HL-60/S4 treated with retinoic acid at 250 ng/mL for 4 days and 3 days (cell line): Measurements from ENCODE around the gene KLF2.
"Not testable (repeated sequence)": the region's sequence is repeated elsewhere in the genome, so short reads cannot be mapped to it uniquely, and the experiment has no call there.

ENCODE experiments used
- in situ Hi-C: fragments of 300-500 bp; cut with MboI; formaldehyde crosslinking; loops from 2 replicates; pipeline ENCODE4 v1.7.0; 2022; ENCODE audit warnings: low sequenced_read_pairs

KLF2 gene

GRCh38 chr19:16324384-16325160 lies at the start of gene KLF2:
TSS of gene KLF2 (plus strand) at chr19:16324826. CDS start at chr19:16324924, 98 bp downstream.
- in situ Hi-C loops = no loop called here

GRCh38 chr19:16280306-16280705 lies 44.3 kb upstream of the KLF2 start:
- in situ Hi-C loops = no loop called here

- in situ Hi-C loops = no loop called here
These were observed 42.9 kb upstream of the KLF2 start for GRCh38 chr19:16281743-16282142.

- in situ Hi-C loops = no loop called here
These were observed 41.2 kb upstream of the KLF2 start for GRCh38 chr19:16283210-16284061.

GRCh38 chr19:16284505-16284904 lies 40.1 kb upstream of the KLF2 start:
- in situ Hi-C loops = no loop called here

GRCh38 chr19:16285079-16285478 lies 39.5 kb upstream of the KLF2 start:
- in situ Hi-C loops = not testable (repeated sequence)

GRCh38 chr19:16285769-16286498 lies 38.7 kb upstream of the KLF2 start:
- in situ Hi-C loops = no loop called here

GRCh38 chr19:16288544-16288943 lies 36.1 kb upstream of the KLF2 start:
- in situ Hi-C loops = no loop called here

- in situ Hi-C loops = no loop called here
These were observed 35.0 kb upstream of the KLF2 start for GRCh38 chr19:16289594-16289993.

GRCh38 chr19:16290692-16291091 lies 33.9 kb upstream of the KLF2 start:
- in situ Hi-C loops = no loop called here

DNA sequence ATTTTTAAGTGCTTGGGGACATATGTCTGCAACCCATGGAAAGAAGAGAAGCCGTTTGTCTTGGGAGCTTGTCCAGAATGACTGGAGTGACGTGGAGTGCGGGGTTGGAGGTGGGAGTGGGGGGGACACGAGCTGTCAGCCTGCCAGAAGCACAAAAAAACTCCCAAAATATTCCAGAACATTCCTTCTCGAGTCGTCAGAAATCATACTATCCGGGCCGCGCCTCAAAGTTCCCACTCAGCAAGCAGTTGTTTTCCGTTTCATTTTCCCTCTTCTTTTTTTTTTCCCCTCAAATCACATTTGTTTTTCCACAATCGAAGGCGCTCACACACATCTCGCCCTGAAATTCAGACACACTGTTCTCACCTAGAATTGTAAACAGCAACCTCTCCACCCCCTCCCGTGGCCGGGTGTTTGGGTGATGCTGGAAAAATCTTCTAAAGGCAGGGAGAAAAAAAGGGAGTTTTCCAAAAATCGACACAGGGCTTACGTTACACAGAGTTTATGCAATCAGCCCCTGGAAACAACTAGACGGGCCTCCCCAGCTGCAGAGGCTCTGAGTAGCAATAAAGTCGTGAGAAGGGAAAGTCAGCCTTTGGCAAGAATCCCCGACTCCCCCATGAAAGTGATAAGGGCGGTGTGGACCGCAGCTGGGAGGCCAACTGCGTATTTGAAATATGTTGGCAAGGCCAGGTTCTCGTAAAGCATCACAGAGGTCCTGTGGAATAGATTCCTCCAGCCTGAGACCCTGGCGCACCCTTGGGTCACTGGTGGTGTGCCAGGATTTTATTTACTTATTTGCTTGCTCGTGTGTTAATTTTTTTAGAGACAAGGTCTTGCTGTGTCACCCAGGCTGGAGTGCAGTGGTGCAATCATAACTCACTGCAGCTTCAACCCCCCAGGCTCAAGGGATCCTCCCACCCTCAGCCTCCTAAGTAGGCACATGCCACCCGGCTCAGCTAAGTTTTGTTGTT lies 31.2 kb upstream of the KLF2 start:
- in situ Hi-C loops = no loop called here

DNA sequence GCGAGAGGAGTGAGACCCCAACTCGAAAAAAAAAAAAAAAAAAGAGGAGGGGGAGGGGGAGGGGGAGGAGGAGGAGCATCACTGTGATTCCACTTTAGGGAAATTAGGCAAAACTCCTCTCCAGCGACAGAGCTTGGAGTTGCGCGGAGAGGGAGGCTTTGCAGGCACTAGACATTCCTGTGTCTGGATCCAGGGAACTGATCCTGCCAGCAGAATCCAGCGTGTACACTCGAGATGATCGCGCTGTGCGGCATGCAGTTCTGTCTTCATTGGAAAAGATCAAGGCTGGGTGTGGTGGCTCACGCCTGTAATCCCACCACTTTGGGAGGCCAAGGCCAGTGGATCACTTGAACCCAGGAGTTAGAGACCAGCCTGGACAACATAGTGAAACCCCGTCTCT lies 29.6 kb upstream of the KLF2 start:
- in situ Hi-C loops = no loop called here

DNA sequence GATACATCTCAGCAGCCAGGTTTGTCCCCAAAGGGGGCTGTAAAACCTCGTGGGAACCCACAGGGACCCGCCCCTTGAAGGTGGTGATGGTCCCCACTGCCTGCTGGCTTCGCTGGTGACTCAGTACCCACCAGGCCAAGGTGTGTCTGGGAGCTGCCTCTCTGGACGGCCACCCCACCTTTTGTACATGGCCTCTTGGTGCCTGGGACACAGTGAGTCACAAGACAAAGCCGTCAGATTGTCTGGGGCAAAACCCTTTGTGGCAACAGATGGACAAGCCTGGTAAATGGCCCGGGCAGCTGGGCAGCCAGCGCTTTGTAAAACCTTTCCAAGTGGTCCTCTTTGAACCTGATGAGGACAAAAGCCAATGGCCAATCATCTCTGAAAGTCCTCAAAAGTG lies 27.9 kb upstream of the KLF2 start:
- in situ Hi-C loops = no loop called here

DNA sequence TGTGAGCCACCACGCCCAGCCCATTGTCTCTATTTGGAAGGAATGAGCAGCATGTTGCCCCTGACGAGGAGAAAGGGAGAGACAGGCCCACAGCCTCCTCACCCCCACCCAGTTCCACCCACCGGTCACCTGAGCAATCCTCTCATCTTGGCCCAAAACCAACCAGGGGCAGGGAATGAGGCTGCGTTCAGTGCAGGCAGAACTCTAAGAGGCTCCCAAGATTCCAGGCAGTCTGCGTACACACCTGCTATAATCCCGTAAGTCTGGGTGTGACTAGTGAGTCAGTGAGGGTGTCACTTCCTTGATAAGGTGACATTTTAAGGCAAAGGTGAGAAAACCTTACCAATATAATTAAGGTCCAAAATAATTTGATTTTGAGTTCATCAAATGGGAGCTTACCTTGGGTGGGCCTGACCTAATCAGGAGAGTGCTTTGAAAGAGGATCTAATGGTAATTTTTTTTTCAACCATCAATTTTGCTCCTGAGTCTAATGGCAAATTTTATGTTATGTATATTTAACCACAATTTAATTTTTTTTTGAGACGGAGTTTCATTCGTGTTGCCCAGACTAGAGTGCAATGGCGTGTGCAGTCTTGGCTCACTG lies 26.9 kb upstream of the KLF2 start:
- in situ Hi-C loops = no loop called here

DNA sequence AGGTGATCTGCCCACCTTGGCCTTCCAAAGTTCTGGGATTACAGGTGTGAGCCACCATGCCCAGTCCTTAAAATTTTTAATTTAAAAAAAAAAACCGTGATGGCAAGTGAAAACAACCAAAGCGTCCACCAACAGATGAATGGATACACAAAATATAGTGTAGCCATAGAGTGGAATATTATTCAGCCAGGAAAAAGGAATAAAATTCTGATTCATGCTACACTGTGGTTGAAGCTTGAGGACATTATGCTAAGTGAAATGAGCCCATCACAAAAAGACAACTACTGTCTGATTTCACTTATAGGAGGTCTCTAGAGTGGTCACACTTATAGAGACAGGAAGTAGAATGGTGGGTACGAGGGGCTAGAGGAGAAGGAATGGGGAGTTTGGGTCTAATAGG lies 26.3 kb upstream of the KLF2 start:
- in situ Hi-C loops = no loop called here

- in situ Hi-C loops = no loop called here
These were observed 22.5 kb upstream of the KLF2 start for GRCh38 chr19:16301999-16302694.

GRCh38 chr19:16303755-16304154 lies 20.9 kb upstream of the KLF2 start:
- in situ Hi-C loops = no loop called here

DNA sequence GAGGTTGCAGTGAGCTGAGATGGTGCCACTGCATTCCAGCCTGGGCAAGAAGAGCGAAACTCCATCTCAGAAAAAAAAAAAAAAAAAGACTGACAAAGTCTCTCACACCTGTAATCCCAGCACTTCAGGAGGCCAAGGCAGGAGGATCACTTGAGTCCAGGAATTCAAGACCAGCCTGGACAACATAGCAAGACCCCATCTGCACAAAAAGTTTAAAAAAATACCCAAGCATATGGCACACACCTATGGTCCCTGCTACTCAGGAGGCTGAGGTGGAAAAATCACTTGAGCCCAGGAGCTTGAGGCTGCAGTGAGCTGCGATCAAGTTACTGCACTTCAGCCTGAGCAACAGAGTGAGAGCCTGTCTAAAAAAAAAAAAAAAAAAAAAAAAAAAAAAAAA lies 20.1 kb upstream of the KLF2 start:
- in situ Hi-C loops = not testable (repeated sequence)

- in situ Hi-C loops = not testable (repeated sequence)
These were observed 19.6 kb upstream of the KLF2 start for GRCh38 chr19:16305060-16305459.
